Measurements from ENCODE around the gene MAP4K2.

- TF ChIP-seq CTCF (conservative IDR thresholded peaks at IDR 0.05; ENCODE audit: low read depth, low read length), result no peak
- TF ChIP-seq EZH2 (IDR thresholded peaks at IDR 0.05; ENCODE audit: borderline replicate concordance, low read depth, low read length, poor library complexity, severe bottlenecking), result no peak
These were observed 42.1 kb downstream of the MAP4K2 start for GRCh38 chr11:64760759-64761420.
